ENCODE results near the gene FBXW8. TPM values are rescaled to one million over a fixed set of nuclear protein-coding genes. Genes with fewer than 3 reads are reported as not detected.

FBXW8 gene
- total RNA-seq, 1 donor from 2014 or later: 10.4 TPM

- DNase-seq (ENCODE audit: low spot score): no peak
- intact Hi-C loops (cut with DNase I): no loop called here
Measured at GRCh38 chr12:116919706-116920485, 9.1 kb downstream of the FBXW8 start.

- intact Hi-C loops (cut with DNase I): no loop called here
- no peak for DNase-seq (ENCODE audit: low spot score)
Measured at GRCh38 chr12:116920939-116921338, 10.2 kb downstream of the FBXW8 start.

GRCh38 chr12:116922194-116922897, 11.6 kb downstream of the FBXW8 start:
- intact Hi-C loops (cut with DNase I): no loop called here
- no peak for DNase-seq (ENCODE audit: low spot score)

GRCh38 chr12:116924558-116925453, 14.1 kb downstream of the FBXW8 start:
- no peak for DNase-seq (ENCODE audit: low spot score)

GRCh38 chr12:116926283-116927243, 15.8 kb downstream of the FBXW8 start:
- intact Hi-C loops (cut with DNase I): no loop called here
- DNase-seq (ENCODE audit: low spot score): no peak

More at GRCh38 chr12:116924558-116925453, 14.1 kb downstream of the FBXW8 start:
- intact Hi-C loops (cut with DNase I): no loop called here

- intact Hi-C loops (cut with DNase I): no loop called here
- DNase-seq (ENCODE audit: low spot score): no peak
Measured at GRCh38 chr12:116927244-116927940, 16.6 kb downstream of the FBXW8 start.

GRCh38 chr12:116928504-116928903, 17.8 kb downstream of the FBXW8 start:
- no peak for DNase-seq (ENCODE audit: low spot score)
- intact Hi-C loops (cut with DNase I): no loop called here

- intact Hi-C loops (cut with DNase I): no loop called here
- DNase-seq (ENCODE audit: low spot score): no peak
Measured at GRCh38 chr12:116929885-116930284, 19.1 kb downstream of the FBXW8 start.

GRCh38 chr12:116931665-116932064, 20.9 kb downstream of the FBXW8 start:
- intact Hi-C loops (cut with DNase I): no loop called here
- DNase-seq (ENCODE audit: low spot score): no peak

- no peak for DNase-seq (ENCODE audit: low spot score)
- intact Hi-C loops (cut with DNase I): no loop called here
Measured at GRCh38 chr12:116933091-116933490, 22.3 kb downstream of the FBXW8 start.

GRCh38 chr12:116933512-116934246, 22.9 kb downstream of the FBXW8 start:
- intact Hi-C loops (cut with DNase I): no loop called here
- no peak for DNase-seq (ENCODE audit: low spot score)

- intact Hi-C loops (cut with DNase I): no loop called here
- DNase-seq (ENCODE audit: low spot score): no peak
Measured at GRCh38 chr12:116934908-116935705, 24.4 kb downstream of the FBXW8 start.

- intact Hi-C loops (cut with DNase I): no loop called here
- no peak for DNase-seq (ENCODE audit: low spot score)
Measured at GRCh38 chr12:116937640-116938039, 26.9 kb downstream of the FBXW8 start.

- no peak for DNase-seq (ENCODE audit: low spot score)
- intact Hi-C loops (cut with DNase I): loop anchor here (5.0 kb wide), 1 partner anchor 58 kb away; no protein-coding TSS in a partner anchor
Measured at GRCh38 chr12:116939734-116940133, 29.0 kb downstream of the FBXW8 start.

- no peak for DNase-seq (ENCODE audit: low spot score)
- intact Hi-C loops (cut with DNase I): loop anchor here (5.0 kb wide), 1 partner anchor 56 kb away; no protein-coding TSS in a partner anchor
Measured at GRCh38 chr12:116941188-116941587, 30.4 kb downstream of the FBXW8 start.
